ENCODE results near the gene SLC16A6.
"Not testable (repeated sequence)": the region's sequence is repeated elsewhere in the genome, so short reads cannot be mapped to it uniquely, and the experiment has no call there.

Gene SLC16A6

GRCh38 chr17:68320311-68320865 lies 29.5 kb upstream of the SLC16A6 start:
- Histone ChIP-seq H3K9me3 (ENCODE audit: control insufficient read depth, insufficient read depth, low read length) (no peaks in the 10 kb centered on the region), H3K9ac (ENCODE audit: low read depth, low read length) (no peak overlapping the region), H3K4me1 (ENCODE audit: insufficient read depth, low read length) (peaks cover 10% of the 10 kb centered on the region; the same call in 1 of the 2 replicates), H3K36me3 (ENCODE audit: insufficient read depth, low read length) (no peaks in the 10 kb centered on the region)

GRCh38 chr17:68319410-68320162 lies 28.7 kb upstream of the SLC16A6 start:
- Histone ChIP-seq H3K4me1 (ENCODE audit: insufficient read depth, low read length) (peaks cover 10% of the 10 kb centered on the region; the same call in 1 of the 2 replicates), H3K36me3 (ENCODE audit: insufficient read depth, low read length) (no peaks in the 10 kb centered on the region), H3K9me3 (ENCODE audit: control insufficient read depth, insufficient read depth, low read length) (no peaks in the 10 kb centered on the region), H3K9ac (ENCODE audit: low read depth, low read length) (no peak overlapping the region)

- Histone ChIP-seq H3K9me3 (ENCODE audit: control insufficient read depth, insufficient read depth, low read length) (no peaks in the 10 kb centered on the region), H3K4me1 (ENCODE audit: insufficient read depth, low read length) (peaks cover 10% of the 10 kb centered on the region; the same call in 1 of the 2 replicates), H3K9ac (ENCODE audit: low read depth, low read length) (no peak overlapping the region), H3K36me3 (ENCODE audit: insufficient read depth, low read length) (no peaks in the 10 kb centered on the region)
Observed at GRCh38 chr17:68318103-68318991, 27.4 kb upstream of the SLC16A6 start.

- no peaks in the 10 kb centered on the region for H3K36me3 ChIP-seq (ENCODE audit: insufficient read depth, low read length)
- H3K9me3 ChIP-seq (ENCODE audit: control insufficient read depth, insufficient read depth, low read length), result no peaks in the 10 kb centered on the region
- H3K9ac ChIP-seq (ENCODE audit: low read depth, low read length), result no peak overlapping the region
- peaks cover 13% of the 10 kb centered on the region; the same call in 1 of the 2 replicates for H3K4me1 ChIP-seq (ENCODE audit: insufficient read depth, low read length)
Observed at GRCh38 chr17:68317458-68317857, 26.5 kb upstream of the SLC16A6 start.

GRCh38 chr17:68315930-68316329 lies 25.0 kb upstream of the SLC16A6 start:
- no peaks in the 10 kb centered on the region for H3K36me3 ChIP-seq (ENCODE audit: insufficient read depth, low read length)
- H3K4me1 ChIP-seq (ENCODE audit: insufficient read depth, low read length), result peaks cover 17% of the 10 kb centered on the region; the same call in 1 of the 2 replicates
- H3K9me3 ChIP-seq (ENCODE audit: control insufficient read depth, insufficient read depth, low read length), result no peaks in the 10 kb centered on the region
- H3K9ac ChIP-seq (ENCODE audit: low read depth, low read length), result no peak overlapping the region

GRCh38 chr17:68314916-68315535 lies 24.1 kb upstream of the SLC16A6 start:
- Histone ChIP-seq H3K36me3 (ENCODE audit: insufficient read depth, low read length) (no peaks in the 10 kb centered on the region), H3K4me1 (ENCODE audit: insufficient read depth, low read length) (peaks cover 14% of the 10 kb centered on the region; the same call in 1 of the 2 replicates), H3K9me3 (ENCODE audit: control insufficient read depth, insufficient read depth, low read length) (no peaks in the 10 kb centered on the region), H3K9ac (ENCODE audit: low read depth, low read length) (no peak overlapping the region)

- H3K9me3 ChIP-seq (ENCODE audit: control insufficient read depth, insufficient read depth, low read length), result no peaks in the 10 kb centered on the region
- H3K4me1 ChIP-seq (ENCODE audit: insufficient read depth, low read length), result peaks cover 7% of the 10 kb centered on the region; the same call in 1 of the 2 replicates
- no peak overlapping the region for H3K9ac ChIP-seq (ENCODE audit: low read depth, low read length)
- peaks cover 2% of the 10 kb centered on the region; the same call in 1 of the 2 replicates for H3K36me3 ChIP-seq (ENCODE audit: insufficient read depth, low read length)
Observed at GRCh38 chr17:68310152-68310551, 19.2 kb upstream of the SLC16A6 start.

- H3K9me3 ChIP-seq (ENCODE audit: control insufficient read depth, insufficient read depth, low read length); H3K36me3 ChIP-seq (ENCODE audit: insufficient read depth, low read length); H3K9ac ChIP-seq (ENCODE audit: low read depth, low read length); H3K4me1 ChIP-seq (ENCODE audit: insufficient read depth, low read length): not testable (repeated sequence)
Observed at GRCh38 chr17:68309066-68309670, 18.2 kb upstream of the SLC16A6 start.

GRCh38 chr17:68308486-68308885 lies 17.6 kb upstream of the SLC16A6 start:
- H3K36me3 ChIP-seq (ENCODE audit: insufficient read depth, low read length); H3K4me1 ChIP-seq (ENCODE audit: insufficient read depth, low read length); H3K9me3 ChIP-seq (ENCODE audit: control insufficient read depth, insufficient read depth, low read length); H3K9ac ChIP-seq (ENCODE audit: low read depth, low read length): not testable (repeated sequence)

GRCh38 chr17:68307443-68307842 lies 16.5 kb upstream of the SLC16A6 start:
- H3K9ac ChIP-seq (ENCODE audit: low read depth, low read length), result no peak overlapping the region
- peaks cover 2% of the 10 kb centered on the region; the same call in 1 of the 2 replicates for H3K36me3 ChIP-seq (ENCODE audit: insufficient read depth, low read length)
- H3K4me1 ChIP-seq (ENCODE audit: insufficient read depth, low read length), result peaks cover 8% of the 10 kb centered on the region
- H3K9me3 ChIP-seq (ENCODE audit: control insufficient read depth, insufficient read depth, low read length), result no peaks in the 10 kb centered on the region

GRCh38 chr17:68306819-68307218 lies 15.9 kb upstream of the SLC16A6 start:
- H3K36me3 ChIP-seq (ENCODE audit: insufficient read depth, low read length), result peaks cover 2% of the 10 kb centered on the region; the same call in 1 of the 2 replicates
- peaks cover 10% of the 10 kb centered on the region for H3K4me1 ChIP-seq (ENCODE audit: insufficient read depth, low read length)
- H3K9ac ChIP-seq (ENCODE audit: low read depth, low read length), result no peak overlapping the region
- H3K9me3 ChIP-seq (ENCODE audit: control insufficient read depth, insufficient read depth, low read length), result no peaks in the 10 kb centered on the region

- Histone ChIP-seq H3K36me3 (ENCODE audit: insufficient read depth, low read length) (peaks cover 2% of the 10 kb centered on the region; the same call in 1 of the 2 replicates), H3K4me1 (ENCODE audit: insufficient read depth, low read length) (peaks cover 13% of the 10 kb centered on the region), H3K9me3 (ENCODE audit: control insufficient read depth, insufficient read depth, low read length) (no peaks in the 10 kb centered on the region), H3K9ac (ENCODE audit: low read depth, low read length) (no peak overlapping the region)
Observed at GRCh38 chr17:68305142-68305541, 14.2 kb upstream of the SLC16A6 start.

- H3K36me3 ChIP-seq (ENCODE audit: insufficient read depth, low read length), result peaks cover 2% of the 10 kb centered on the region; the same call in 1 of the 2 replicates
- peaks cover 13% of the 10 kb centered on the region for H3K4me1 ChIP-seq (ENCODE audit: insufficient read depth, low read length)
- no peaks in the 10 kb centered on the region for H3K9me3 ChIP-seq (ENCODE audit: control insufficient read depth, insufficient read depth, low read length)
- no peak overlapping the region for H3K9ac ChIP-seq (ENCODE audit: low read depth, low read length)
Observed at GRCh38 chr17:68304706-68305105, 13.8 kb upstream of the SLC16A6 start.

- Histone ChIP-seq H3K9me3 (ENCODE audit: control insufficient read depth, insufficient read depth, low read length) (no peaks in the 10 kb centered on the region), H3K4me1 (ENCODE audit: insufficient read depth, low read length) (peaks cover 13% of the 10 kb centered on the region), H3K36me3 (ENCODE audit: insufficient read depth, low read length) (no peaks in the 10 kb centered on the region), H3K9ac (ENCODE audit: low read depth, low read length) (no peak overlapping the region)
Observed at GRCh38 chr17:68302666-68303065, 11.7 kb upstream of the SLC16A6 start.

All from ES-I3 (cell line).